Neural cell (in vitro differentiated cells): ENCODE measurements around the gene ADD1. TPM values are rescaled to one million over a fixed set of nuclear protein-coding genes. Genes with fewer than 3 reads are reported as not detected.

Source experiments
- H2AFZ ChIP-seq: fragments of 200-600, 300-800 bp; sonication (generic), shearing (Covaris generic); 2 replicates; pipeline ENCODE4 v1.6.0; 2014; ENCODE audit warnings: low read depth, mild to moderate bottlenecking, antibody characterized with exemption, low read length, moderate library complexity
- H3F3A ChIP-seq: fragments of 200-600 bp; shearing (Covaris generic); 2 replicates; pipeline ENCODE4 v1.6.1; 2016; ENCODE audit warnings: mild to moderate bottlenecking, moderate library complexity, mixed read lengths, antibody characterized with exemption, low read length; ENCODE audit not compliant: insufficient read depth, poor library complexity, severe bottlenecking
- H3K27ac ChIP-seq: fragments of 200-600, 300-800 bp; sonication (generic), shearing (Covaris generic); 2 replicates; pipeline ENCODE4 v1.5.1; 2014; ENCODE audit warnings: mild to moderate bottlenecking, low read length, moderate library complexity
- H3K27me3 ChIP-seq: fragments of 300-800, 200-600 bp; sonication (generic), shearing (Covaris generic); 2 replicates; pipeline ENCODE4 v1.6.0; 2014; ENCODE audit warnings: mild to moderate bottlenecking, low read depth, low read length, moderate library complexity; ENCODE audit not compliant: insufficient read depth
- H3K36me3 ChIP-seq: fragments of 300-800, 200-600 bp; sonication (generic), shearing (Covaris generic); 2 replicates; pipeline ENCODE4 v1.5.1; 2014; ENCODE audit warnings: mild to moderate bottlenecking, antibody characterized with exemption, low read length, moderate library complexity; ENCODE audit not compliant: insufficient read depth
- H3K4me2 ChIP-seq: fragments of 300-800, 200-600 bp; sonication (generic), shearing (Covaris generic); 2 replicates; pipeline ENCODE4 v1.6.0; 2014; ENCODE audit warnings: mild to moderate bottlenecking, low read length
- H3K4me3 ChIP-seq: fragments of 300-800, 200-600 bp; sonication (generic), shearing (Covaris generic); 2 replicates; pipeline ENCODE4 v1.5.1; 2014; ENCODE audit warnings: mild to moderate bottlenecking, low read length, moderate library complexity
- H3K79me2 ChIP-seq: fragments of 200-600 bp; shearing (Covaris generic); replicated peaks from 2 replicates; pipeline ENCODE4 v1.6.0; 2014; ENCODE audit warnings: mild to moderate bottlenecking, low read length, moderate library complexity; ENCODE audit not compliant: insufficient read depth
- H3K9ac ChIP-seq: fragments of 300-800, 200-600 bp; sonication (generic), shearing (Covaris generic); 2 replicates; pipeline ENCODE4 v1.6.1; 2016; ENCODE audit warnings: mild to moderate bottlenecking, low read length, mixed read lengths
- H3K9me2 ChIP-seq: fragments of 200-600 bp; shearing (Covaris generic); 2 replicates; pipeline ENCODE4 v1.6.1; 2016; ENCODE audit warnings: mild to moderate bottlenecking, low read length, mixed read lengths; ENCODE audit not compliant: insufficient read depth
- H3K9me3 ChIP-seq: fragments of 200-600, 300-800 bp; sonication (generic), shearing (Covaris generic); 2 replicates; pipeline ENCODE4 v1.6.1; 2016; ENCODE audit warnings: mild to moderate bottlenecking, mixed run types, low read length, moderate library complexity, mixed read lengths
- H4K20me1 ChIP-seq: fragments of 200-600 bp; shearing (Covaris generic); 2 replicates; pipeline ENCODE4 v1.6.1; 2016; ENCODE audit warnings: mild to moderate bottlenecking, mixed run types; ENCODE audit not compliant: insufficient read depth
- EP300 ChIP-seq: fragments of 450-650 bp; conservative IDR thresholded peaks from 2 replicates; pipeline ENCODE4 v1.6.1; 2014; ENCODE audit warnings: antibody characterized with exemption, mild to moderate bottlenecking, moderate library complexity; ENCODE audit not compliant: poor library complexity, severe bottlenecking
- EZH2 ChIP-seq: fragments of 200-600, 300-800 bp; shearing (Covaris generic), sonication (generic); IDR thresholded peaks from 2 replicates; pipeline ENCODE4 v1.6.1; 2014; ENCODE audit warnings: antibody characterized with exemption, low read length, borderline replicate concordance, mild to moderate bottlenecking; ENCODE audit not compliant: insufficient read depth, poor library complexity, severe bottlenecking
- POLR2AphosphoS5 ChIP-seq: IDR thresholded peaks from 2 replicates; pipeline ENCODE4 v1.6.1; 2012
- RAD21 ChIP-seq: fragments of 450-650 bp; conservative IDR thresholded peaks from 2 replicates; pipeline ENCODE4 v1.6.1; 2014; ENCODE audit warnings: antibody characterized with exemption, mild to moderate bottlenecking, moderate library complexity
- SMC3 ChIP-seq: fragments of 450-650 bp; conservative IDR thresholded peaks from 2 replicates; pipeline ENCODE4 v1.6.1; 2014; ENCODE audit warnings: antibody characterized with exemption, mild to moderate bottlenecking, moderate library complexity; ENCODE audit not compliant: poor library complexity
- polyA plus RNA-seq: library from polyadenylated mRNA; depleted of rRNA; stranded (reverse); fragments of >200 nt; gene quantifications from 2 replicates; pipeline ENCODE4 v1.2.3, GENCODE V29; 2014
- TF ChIP-seq, protein P1 (sequence below): fragments of 450-650 bp; IDR thresholded peaks from 2 replicates; pipeline ENCODE4 v1.5.1; 2014; ENCODE audit warnings: antibody characterized with exemption, mild to moderate bottlenecking, moderate library complexity; ENCODE audit not compliant: poor library complexity, severe bottlenecking

ADD1 gene
- polyA plus RNA-seq, 1 donor from 2014 or later = 190 TPM

DNA sequence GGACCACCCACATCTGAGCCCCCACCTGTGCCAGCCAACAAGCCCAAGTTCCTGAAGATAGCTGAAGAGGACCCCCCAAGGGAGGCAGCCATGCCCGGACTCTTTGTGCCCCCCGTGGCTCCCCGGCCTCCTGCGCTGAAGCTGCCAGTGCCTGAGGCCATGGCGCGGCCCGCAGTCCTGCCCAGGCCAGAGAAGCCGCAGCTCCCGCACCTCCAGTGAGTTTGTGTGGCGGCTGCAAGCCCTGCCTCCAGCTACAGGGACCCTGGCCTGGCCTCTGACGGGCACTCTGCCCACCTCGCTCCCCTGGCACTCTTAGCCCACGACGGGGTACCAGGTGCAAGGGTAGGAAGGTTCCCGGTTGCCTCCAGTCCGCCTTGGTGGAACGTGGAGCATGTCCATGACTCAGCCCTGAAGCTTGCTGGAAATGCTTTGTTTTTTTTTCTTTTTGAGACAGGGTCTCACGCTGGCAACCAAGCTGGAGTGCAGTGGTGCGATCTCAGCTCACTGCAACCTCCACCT is 13.7 kb upstream of the ADD1 start:
- Histone ChIP-seq H3K36me3 (no peaks in the 10 kb centered on the region), H3K79me2 (no peaks in the 10 kb centered on the region)

DNA sequence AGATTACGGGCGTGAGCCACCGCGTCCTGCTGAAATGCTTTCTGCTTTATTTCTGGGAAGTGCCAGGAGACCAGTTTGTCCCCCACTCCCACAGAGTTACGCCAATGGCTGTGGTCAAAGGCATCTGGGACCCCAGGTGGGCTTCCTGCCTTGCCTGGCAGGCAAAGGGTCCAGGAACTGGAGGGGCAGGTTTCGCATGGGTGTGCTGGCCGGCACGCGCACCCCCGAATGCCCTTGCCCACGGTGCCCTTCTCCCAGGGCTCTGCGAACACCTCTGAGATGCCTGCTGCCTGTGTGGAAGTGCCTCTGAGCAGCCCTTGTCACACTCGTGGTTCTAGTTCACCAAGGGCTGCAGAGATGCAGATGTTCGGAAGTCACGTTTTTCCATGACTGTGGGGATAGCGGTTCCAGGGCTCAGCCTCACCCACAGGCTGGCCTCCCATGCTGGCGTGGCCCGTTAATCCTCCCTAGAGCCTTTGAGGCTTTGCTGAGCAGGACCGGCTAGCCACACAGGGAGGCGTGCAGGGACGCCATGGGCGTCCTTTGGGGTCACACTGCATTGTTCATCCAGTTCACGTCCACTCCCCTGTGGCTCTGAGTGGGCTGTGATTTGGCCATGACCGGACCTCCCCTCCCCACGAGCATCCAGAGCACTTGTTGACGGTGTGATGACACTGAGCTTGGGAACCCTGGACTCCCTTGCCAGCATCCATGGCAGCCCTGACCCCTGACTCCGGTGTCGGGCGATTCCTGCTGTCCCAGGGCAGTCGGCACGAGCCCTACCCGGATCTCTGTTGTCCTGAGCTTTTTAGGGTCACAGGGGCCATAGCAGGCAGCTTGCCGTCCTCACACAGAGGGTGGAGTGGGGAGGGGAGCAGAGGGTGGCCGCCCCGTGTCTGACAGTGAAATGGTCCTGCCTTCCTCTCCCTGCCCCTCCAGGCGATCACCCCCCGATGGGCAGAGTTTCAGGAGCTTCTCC is 12.7 kb upstream of the ADD1 start:
- H3K9me2 ChIP-seq = no peaks in the 10 kb centered on the region
- no peaks in the 10 kb centered on the region for H3K79me2 ChIP-seq
- no peak overlapping the region for H3K27ac ChIP-seq
- H3K9me3 ChIP-seq = no peaks in the 10 kb centered on the region
- no peaks in the 10 kb centered on the region for H3K36me3 ChIP-seq
- no peaks in the 10 kb centered on the region for H4K20me1 ChIP-seq
- no peak overlapping the region for H3K9ac ChIP-seq
- H3F3A ChIP-seq = no peaks in the 10 kb centered on the region
- H3K4me2 ChIP-seq = no peak overlapping the region
- TF ChIP-seq POLR2AphosphoS5 (no peak), SMC3 (no peak), EZH2 (no peak)
- H3K27me3 ChIP-seq = no peaks in the 10 kb centered on the region
- no peak overlapping the region for H2AFZ ChIP-seq
- no peak overlapping the region for H3K4me3 ChIP-seq

More for the DNA sequence above, 13.7 kb upstream of the ADD1 start:
- no peaks in the 10 kb centered on the region for H3K9me3 ChIP-seq
- no peak overlapping the region for H2AFZ ChIP-seq
- H3K4me3 ChIP-seq = no peak overlapping the region
- TF ChIP-seq POLR2AphosphoS5 = no peak
- TF ChIP-seq SMC3 = no peak
- no peak for TF ChIP-seq EP300
- TF ChIP-seq RAD21 = no peak
- no peak overlapping the region for H3K9ac ChIP-seq
- H3K27ac ChIP-seq = no peak overlapping the region
- H4K20me1 ChIP-seq = no peaks in the 10 kb centered on the region
- no peaks in the 10 kb centered on the region for H3F3A ChIP-seq
- H3K27me3 ChIP-seq = no peaks in the 10 kb centered on the region
- H3K9me2 ChIP-seq = no peaks in the 10 kb centered on the region
- H3K4me2 ChIP-seq = no peak overlapping the region

DNA sequence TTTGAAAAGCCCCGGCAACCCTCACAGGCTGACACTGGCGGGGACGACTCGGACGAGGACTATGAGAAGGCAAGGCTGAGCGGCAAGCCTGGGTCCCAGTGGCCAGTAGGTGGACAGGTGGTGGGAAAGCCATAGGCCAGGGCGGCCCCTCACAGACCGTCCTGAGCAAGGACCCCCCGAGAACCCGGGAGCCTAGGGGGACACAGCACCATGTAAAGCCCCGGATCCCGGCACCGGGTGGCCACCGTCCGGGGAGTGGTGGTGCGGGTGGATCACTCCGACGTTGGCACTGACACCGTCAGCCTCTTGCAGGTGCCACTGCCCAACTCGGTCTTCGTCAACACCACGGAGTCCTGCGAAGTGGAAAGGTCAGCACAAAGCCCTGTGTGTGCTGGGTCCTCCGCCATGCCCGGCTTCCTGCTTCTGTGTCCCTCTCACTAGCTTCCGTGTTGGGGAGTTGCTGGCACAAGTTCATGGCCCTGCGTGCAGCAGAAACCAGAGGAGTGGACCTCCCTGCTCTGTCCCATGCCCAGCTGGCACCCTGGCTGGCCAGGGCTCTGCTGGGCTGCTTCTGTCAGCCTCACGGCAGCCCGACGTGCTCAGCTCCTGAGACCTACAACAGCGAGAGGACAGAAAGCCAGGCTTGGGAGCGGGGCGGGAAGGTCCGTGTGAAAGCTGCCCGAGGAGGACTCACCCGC is 11.9 kb upstream of the ADD1 start:
- H3K27me3 ChIP-seq = no peaks in the 10 kb centered on the region
- H2AFZ ChIP-seq = no peak overlapping the region
- H3K9me2 ChIP-seq = no peaks in the 10 kb centered on the region
- H3K4me3 ChIP-seq = no peak overlapping the region
- H3K4me2 ChIP-seq = no peak overlapping the region
- H3K36me3 ChIP-seq = no peaks in the 10 kb centered on the region
- H4K20me1 ChIP-seq = no peaks in the 10 kb centered on the region
- H3F3A ChIP-seq = no peaks in the 10 kb centered on the region
- no peaks in the 10 kb centered on the region for H3K79me2 ChIP-seq
- no peak for TF ChIP-seq RAD21
- TF ChIP-seq, protein P1, sequence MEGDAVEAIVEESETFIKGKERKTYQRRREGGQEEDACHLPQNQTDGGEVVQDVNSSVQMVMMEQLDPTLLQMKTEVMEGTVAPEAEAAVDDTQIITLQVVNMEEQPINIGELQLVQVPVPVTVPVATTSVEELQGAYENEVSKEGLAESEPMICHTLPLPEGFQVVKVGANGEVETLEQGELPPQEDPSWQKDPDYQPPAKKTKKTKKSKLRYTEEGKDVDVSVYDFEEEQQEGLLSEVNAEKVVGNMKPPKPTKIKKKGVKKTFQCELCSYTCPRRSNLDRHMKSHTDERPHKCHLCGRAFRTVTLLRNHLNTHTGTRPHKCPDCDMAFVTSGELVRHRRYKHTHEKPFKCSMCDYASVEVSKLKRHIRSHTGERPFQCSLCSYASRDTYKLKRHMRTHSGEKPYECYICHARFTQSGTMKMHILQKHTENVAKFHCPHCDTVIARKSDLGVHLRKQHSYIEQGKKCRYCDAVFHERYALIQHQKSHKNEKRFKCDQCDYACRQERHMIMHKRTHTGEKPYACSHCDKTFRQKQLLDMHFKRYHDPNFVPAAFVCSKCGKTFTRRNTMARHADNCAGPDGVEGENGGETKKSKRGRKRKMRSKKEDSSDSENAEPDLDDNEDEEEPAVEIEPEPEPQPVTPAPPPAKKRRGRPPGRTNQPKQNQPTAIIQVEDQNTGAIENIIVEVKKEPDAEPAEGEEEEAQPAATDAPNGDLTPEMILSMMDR = no peak
- no peaks in the 10 kb centered on the region for H3K9me3 ChIP-seq
- H3K9ac ChIP-seq = no peak overlapping the region
- no peak overlapping the region for H3K27ac ChIP-seq
